ENCODE results near the gene ZNF276. TPM values are rescaled to one million over a fixed set of nuclear protein-coding genes. Genes with fewer than 3 reads are reported as not detected.
"Not testable (repeated sequence)": the region's sequence is repeated elsewhere in the genome, so short reads cannot be mapped to it uniquely, and the experiment has no call there.

Gene ZNF276
- total and polyA plus RNA-seq, 7 donors = 7.6 to 13.6 (median 11.5) TPM

GRCh38 chr16:89770367-89770766 lies 49.0 kb downstream of the ZNF276 start:
- 95 to 98% (median 97%) methylated on average over 14 to 16 of the region's 16 CpGs for WGBS, 3 donors
- no peaks in the 10 kb centered on the region for H3K4me1 ChIP-seq
- no peak for ATAC-seq
- H3K27ac ChIP-seq = no peak overlapping the region
- intact Hi-C loops (cut with DNase I) = no loop called here
- TF ChIP-seq CTCF (IDR thresholded peaks at IDR 0.05) = no peak
- no peak for DNase-seq
- no peak overlapping the region for H3K4me3 ChIP-seq
- H3K27me3 ChIP-seq (ENCODE audit: insufficient read depth in 3 of 3, low read length in 2 of 3) = no peaks in the 10 kb centered on the region
- H3K36me3 ChIP-seq (ENCODE audit: insufficient read depth in 1 of 2, low read depth in 1 of 2) = no peaks in the 10 kb centered on the region
- H3K9me3 ChIP-seq = no peaks in the 10 kb centered on the region

DNA sequence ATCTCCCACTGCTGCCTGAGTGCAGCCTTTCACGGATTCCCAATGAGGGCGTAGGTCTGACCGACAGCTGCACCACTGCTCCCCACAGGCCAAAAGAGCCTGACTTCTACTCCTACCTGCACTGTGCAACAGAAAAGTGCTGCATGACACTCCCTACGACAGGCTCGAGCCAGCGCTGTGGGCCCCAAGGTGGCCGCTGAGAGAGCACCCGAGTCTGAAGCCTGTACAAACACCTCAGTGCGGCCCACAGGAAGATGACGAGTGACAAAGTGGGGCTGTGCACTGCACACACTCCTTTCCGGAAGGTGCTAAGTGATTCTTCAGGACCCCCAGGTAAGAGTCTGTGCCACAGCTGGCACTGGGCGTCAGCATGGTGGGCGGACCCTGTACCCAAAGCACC lies 53.9 kb downstream of the ZNF276 start:
- intact Hi-C loops (cut with DNase I) = no loop called here
- Histone ChIP-seq H3K27me3 (ENCODE audit: insufficient read depth in 3 of 3, low read length in 2 of 3) (no peaks in the 10 kb centered on the region), H3K36me3 (ENCODE audit: insufficient read depth in 1 of 2, low read depth in 1 of 2) (no peaks in the 10 kb centered on the region), H3K4me1 (no peaks in the 10 kb centered on the region), H3K4me3 (no peak overlapping the region), H3K27ac (no peak overlapping the region), H3K9me3 (no peaks in the 10 kb centered on the region)
- DNase-seq (no peak), ATAC-seq (no peak)
- WGBS, 3 donors = 96% methylated on average over 13 of the region's 13 CpGs
- TF ChIP-seq CTCF (IDR thresholded peaks at IDR 0.05) = no peak

GRCh38 chr16:89778211-89778610 lies 56.9 kb downstream of the ZNF276 start:
- H3K4me1 ChIP-seq; DNase-seq; H3K27me3 ChIP-seq (ENCODE audit: insufficient read depth in 3 of 3, low read length in 2 of 3); H3K9me3 ChIP-seq; H3K4me3 ChIP-seq; H3K27ac ChIP-seq; H3K36me3 ChIP-seq (ENCODE audit: insufficient read depth in 1 of 2, low read depth in 1 of 2); ATAC-seq; intact Hi-C loops (cut with DNase I): not testable (repeated sequence)
- 95 to 99% (median 96%) methylated on average over 4 to 5 of the region's 5 CpGs for WGBS, 3 donors

DNA sequence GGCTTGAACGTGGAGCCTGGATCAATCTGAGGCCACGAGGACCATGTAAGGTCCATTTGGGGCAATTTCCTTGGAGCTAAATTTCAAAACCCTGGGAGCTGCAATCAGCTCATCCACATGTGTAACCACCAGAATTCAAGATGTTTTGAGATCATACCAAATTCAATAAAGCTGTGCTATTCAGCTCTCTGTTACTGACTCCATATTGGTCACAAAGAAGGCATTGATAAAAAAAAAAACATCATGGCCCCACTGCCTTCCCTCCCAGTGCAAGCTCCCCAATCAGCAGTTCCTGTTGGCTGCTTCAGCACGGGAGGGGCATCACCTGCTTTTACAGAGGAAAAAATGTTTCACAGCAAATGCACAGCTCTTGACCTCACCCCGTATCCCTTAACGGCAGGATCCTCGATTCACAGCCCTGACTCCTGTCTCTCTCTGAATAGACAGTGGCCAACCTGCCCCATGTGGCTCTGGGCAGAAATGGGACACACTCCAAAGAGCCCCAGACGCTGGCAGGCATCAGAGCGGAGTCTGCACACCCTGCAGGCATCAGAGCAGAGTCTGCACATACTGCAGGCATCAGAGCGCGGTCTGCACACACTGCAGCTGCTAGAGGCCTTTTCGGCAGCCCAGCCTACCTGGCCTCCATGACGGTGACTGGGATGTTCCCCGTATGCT lies 58.0 kb downstream of the ZNF276 start:
- ATAC-seq (no peak), DNase-seq (no peak)
- Histone ChIP-seq H3K4me3 (no peak overlapping the region), H3K9me3 (no peaks in the 10 kb centered on the region), H3K4me1 (no peaks in the 10 kb centered on the region), H3K36me3 (ENCODE audit: insufficient read depth in 1 of 2, low read depth in 1 of 2) (no peaks in the 10 kb centered on the region), H3K27me3 (ENCODE audit: insufficient read depth in 3 of 3, low read length in 2 of 3) (no peaks in the 10 kb centered on the region), H3K27ac (no peak overlapping the region)
- WGBS, 3 donors = 87 to 89% (median 88%) methylated on average over 13 of the region's 13 CpGs
- intact Hi-C loops (cut with DNase I) = no loop called here
- no peak for TF ChIP-seq CTCF (IDR thresholded peaks at IDR 0.05)

- no peaks in the 10 kb centered on the region for H3K4me1 ChIP-seq
- DNase-seq (no peak), ATAC-seq (no peak)
- TF ChIP-seq CTCF (IDR thresholded peaks at IDR 0.05) = no peak
- H3K9me3 ChIP-seq = no peaks in the 10 kb centered on the region
- no peak overlapping the region for H3K4me3 ChIP-seq
- no peaks in the 10 kb centered on the region for H3K36me3 ChIP-seq (ENCODE audit: insufficient read depth in 1 of 2, low read depth in 1 of 2)
- H3K27me3 ChIP-seq (ENCODE audit: insufficient read depth in 3 of 3, low read length in 2 of 3) = no peaks in the 10 kb centered on the region
- WGBS, 3 donors = 91 to 98% (median 95%) methylated on average over 6 of the region's 6 CpGs
- no peak overlapping the region for H3K27ac ChIP-seq
- intact Hi-C loops (cut with DNase I) = no loop called here
These were observed 58.6 kb downstream of the ZNF276 start for GRCh38 chr16:89779909-89780305.

All from psoas muscle (tissue), 8 donors.